H1 (cell line): ENCODE data around the gene GPC4.

ENCODE experiments used
- CTCF ChIP-seq, 3 experiments: IDR thresholded peaks; 1 replicate in 2 of 3; 2 replicates in 1 of 3; pipeline versions ENCODE4 v1.5.1 to v1.6.1; 2011; ENCODE audit warnings: low read length in 3 of 3, mild to moderate bottlenecking in 3 of 3, inconsistent platforms in 2 of 3, low read depth in 1 of 3, moderate library complexity in 1 of 3; ENCODE audit not compliant: insufficient read depth in 1 of 3; ENCODE audit errors: control extremely low read depth in 1 of 3
- GABPA ChIP-seq: IDR thresholded peaks from 2 replicates; pipeline ENCODE4 v1.6.1; 2011; ENCODE audit warnings: mild to moderate bottlenecking, low read length, moderate library complexity, borderline replicate concordance; ENCODE audit not compliant: insufficient read depth
- JUN ChIP-seq: IDR thresholded peaks from 2 replicates; pipeline ENCODE4 v1.6.1; 2011; ENCODE audit warnings: low read depth, mild to moderate bottlenecking, improper control_type of control experiment, low read length
- KDM5A ChIP-seq: fragments of 200-600 bp; IDR thresholded peaks from 2 replicates; pipeline ENCODE4 v1.7.1; 2012; ENCODE audit warnings: mild to moderate bottlenecking, low read length, inconsistent platforms, mixed read lengths
- POLR2A ChIP-seq, 2 experiments: IDR thresholded peaks; 1 replicate in 1 of 2; 2 replicates in 1 of 2; pipeline ENCODE4 v1.6.1; 2011; ENCODE audit warnings: low read depth in 2 of 2, low read length in 2 of 2, mild to moderate bottlenecking in 2 of 2; ENCODE audit errors: control extremely low read depth in 1 of 2
- TAF1 ChIP-seq: IDR thresholded peaks from 2 replicates; pipeline ENCODE4 v1.6.1; 2011; ENCODE audit warnings: mild to moderate bottlenecking, low read depth, low read length
- TEAD4 ChIP-seq: IDR thresholded peaks from 2 replicates; pipeline ENCODE4 v1.6.1; 2012; ENCODE audit warnings: low read depth, low read length, inconsistent platforms, mixed read lengths
- USF2 ChIP-seq: IDR thresholded peaks from 2 replicates; pipeline ENCODE4 v1.6.1; 2011; ENCODE audit warnings: low read length, improper control_type of control experiment

GRCh38 chrX:133339566-133339965, 75.7 kb downstream of the GPC4 start:
- TF ChIP-seq POLR2A (IDR thresholded peaks at IDR 0.05; ENCODE audit: control extremely low read depth in 1 of 2, low read depth in 2 of 2, low read length in 2 of 2): no peak
- no peak for TF ChIP-seq CTCF (IDR thresholded peaks at IDR 0.05; ENCODE audit: control extremely low read depth in 1 of 3, insufficient read depth in 1 of 3, low read depth in 1 of 3, low read length in 3 of 3)
- TF ChIP-seq TEAD4: no peak
- TF ChIP-seq USF2: no peak
- no peak for TF ChIP-seq JUN
- TF ChIP-seq TAF1: no peak
- no peak for TF ChIP-seq GABPA
- TF ChIP-seq KDM5A: no peak
